ENCODE measurements around the gene SEC31A. TPM values are rescaled to one million over a fixed set of nuclear protein-coding genes. Genes with fewer than 3 reads are reported as not detected.

The SEC31A gene
- total and polyA plus RNA-seq, 2 experiments from 2014 or later = 147 to 252 TPM

- Histone ChIP-seq H3K4me1 (ENCODE audit: low read depth) (no peaks in the 10 kb centered on the region), H3K27me3 (no peaks in the 10 kb centered on the region), H3K36me3 (peaks cover 90% of the 10 kb centered on the region), H3K27ac (no peak overlapping the region), H3K4me3 (no peak overlapping the region), H3K9me3 (ENCODE audit: low read depth) (no peaks in the 10 kb centered on the region)
- TF ChIP-seq CTCF (IDR thresholded peaks at IDR 0.05; ENCODE audit: low read depth, low read length) = no peak
- no peak for DNase-seq (ENCODE audit: low read depth in 1 of 2, low spot score in 1 of 2)
These were observed 38.1 kb downstream of the SEC31A start for GRCh38 chr4:82852751-82853285.

GRCh38 chr4:82851885-82852750 is 38.8 kb downstream of the SEC31A start:
- no peaks in the 10 kb centered on the region for H3K4me1 ChIP-seq (ENCODE audit: low read depth)
- peak; percentile 35 to 60 for DNase-seq (ENCODE audit: low read depth in 1 of 2, low spot score in 1 of 2)
- H3K27ac ChIP-seq = no peak overlapping the region
- H3K36me3 ChIP-seq = peaks cover 86% of the 10 kb centered on the region
- no peaks in the 10 kb centered on the region for H3K9me3 ChIP-seq (ENCODE audit: low read depth)
- no peaks in the 10 kb centered on the region for H3K27me3 ChIP-seq
- no peak overlapping the region for H3K4me3 ChIP-seq
- TF ChIP-seq CTCF (IDR thresholded peaks at IDR 0.05; ENCODE audit: low read depth, low read length) = peak; percentile 47

GRCh38 chr4:82851318-82851717 is 39.6 kb downstream of the SEC31A start:
- Histone ChIP-seq H3K9me3 (ENCODE audit: low read depth) (no peaks in the 10 kb centered on the region), H3K4me3 (no peak overlapping the region), H3K4me1 (ENCODE audit: low read depth) (no peaks in the 10 kb centered on the region), H3K36me3 (peaks cover 78% of the 10 kb centered on the region), H3K27me3 (no peaks in the 10 kb centered on the region), H3K27ac (no peak overlapping the region)
- DNase-seq (ENCODE audit: low read depth in 1 of 2, low spot score in 1 of 2) = no peak
- no peak for TF ChIP-seq CTCF (IDR thresholded peaks at IDR 0.05; ENCODE audit: low read depth, low read length)

GRCh38 chr4:82850684-82851083 is 40.3 kb downstream of the SEC31A start:
- Histone ChIP-seq H3K9me3 (ENCODE audit: low read depth) (no peaks in the 10 kb centered on the region), H3K27ac (no peak overlapping the region), H3K36me3 (peaks cover 75% of the 10 kb centered on the region), H3K27me3 (no peaks in the 10 kb centered on the region), H3K4me3 (no peak overlapping the region), H3K4me1 (ENCODE audit: low read depth) (no peaks in the 10 kb centered on the region)
- TF ChIP-seq CTCF (IDR thresholded peaks at IDR 0.05; ENCODE audit: low read depth, low read length) = no peak
- DNase-seq (ENCODE audit: low read depth in 1 of 2, low spot score in 1 of 2) = no peak

- DNase-seq (ENCODE audit: low read depth in 1 of 2, low spot score in 1 of 2) = no peak
- no peak for TF ChIP-seq CTCF (IDR thresholded peaks at IDR 0.05; ENCODE audit: low read depth, low read length)
- Histone ChIP-seq H3K9me3 (ENCODE audit: low read depth) (no peaks in the 10 kb centered on the region), H3K27me3 (no peaks in the 10 kb centered on the region), H3K4me3 (no peak overlapping the region), H3K4me1 (ENCODE audit: low read depth) (no peaks in the 10 kb centered on the region), H3K36me3 (peaks cover 72% of the 10 kb centered on the region), H3K27ac (no peak overlapping the region)
These were observed 42.2 kb downstream of the SEC31A start for GRCh38 chr4:82848706-82849105.

Measured in cardiac muscle cell (in vitro differentiated cells and primary cell).